GM23248 (cell line): ENCODE measurements around the gene IRF2BP2.

ENCODE experiments used
- EZH2 ChIP-seq: fragments of 200-600 bp; sonication (generic); IDR thresholded peaks from 2 replicates; pipeline ENCODE4 v1.6.1; 2018; ENCODE audit warnings: antibody characterized with exemption, mild to moderate bottlenecking; ENCODE audit not compliant: insufficient read depth, poor library complexity, severe bottlenecking
- EZH2phosphoT487 ChIP-seq: fragments of 200-600 bp; sonication (generic); IDR thresholded peaks from 2 replicates; pipeline ENCODE4 v1.6.1; 2018; ENCODE audit warnings: antibody characterized with exemption, moderate library complexity, mild to moderate bottlenecking, low read depth; ENCODE audit not compliant: insufficient read depth

DNA sequence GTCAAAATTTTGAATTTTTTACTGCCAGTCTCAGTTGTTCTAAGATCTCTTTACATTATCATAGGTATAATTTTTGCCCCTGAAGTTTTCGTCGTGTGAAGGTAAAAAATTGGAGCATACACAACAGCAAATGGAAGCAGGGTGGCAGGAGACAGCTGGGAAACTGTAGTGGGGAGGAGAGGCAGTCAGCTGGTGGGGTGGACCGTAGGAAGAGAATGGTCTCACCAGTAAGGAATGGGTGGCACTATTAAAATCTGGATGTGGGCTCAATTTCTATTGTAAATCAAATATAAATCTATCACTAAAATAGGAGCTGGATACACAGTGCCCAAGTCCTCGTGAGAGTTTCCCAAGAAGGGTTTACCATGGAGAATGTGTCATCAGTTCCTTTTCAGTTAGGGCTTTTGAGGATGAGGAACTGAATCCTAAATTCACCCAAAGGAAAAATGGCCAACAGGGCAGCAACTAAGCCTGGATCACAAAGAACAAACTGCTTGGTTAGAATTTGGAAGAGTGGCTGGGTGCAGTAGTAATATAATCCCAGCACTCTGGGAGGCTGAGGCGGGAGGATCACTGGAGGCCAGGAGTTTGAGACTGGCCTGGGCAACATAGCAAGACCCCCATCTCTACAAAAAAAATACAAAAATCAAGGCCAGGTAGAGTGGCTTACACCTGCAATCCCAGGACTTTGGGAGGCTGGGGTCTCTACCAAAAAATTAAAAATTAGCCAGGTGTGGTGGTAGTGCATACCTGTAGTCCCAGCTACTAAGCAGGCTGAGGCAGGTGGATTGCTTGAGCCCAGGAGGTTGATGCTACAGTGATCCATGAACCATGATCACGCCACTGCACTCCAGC is 10.5 kb upstream of the IRF2BP2 start:
- TF ChIP-seq EZH2 (no peak), EZH2phosphoT487 (no peak)
